ENCODE measurements around the gene FAM161A. TPM values are rescaled to one million over a fixed set of nuclear protein-coding genes. Genes with fewer than 3 reads are reported as not detected.
"Not testable (repeated sequence)": the region's sequence is repeated elsewhere in the genome, so short reads cannot be mapped to it uniquely, and the experiment has no call there.

FAM161A gene
- polyA plus RNA-seq, 1 donor from 2014 or later, result 17.5 TPM

- Histone ChIP-seq H3K9me2 (ENCODE audit: insufficient read depth, low read length) (no peaks in the 10 kb centered on the region), H3K9ac (ENCODE audit: low read length) (no peak overlapping the region), H3K9me3 (ENCODE audit: low read length) (no peaks in the 10 kb centered on the region), H3F3A (ENCODE audit: insufficient read depth, low read length, poor library complexity, severe bottlenecking) (no peaks in the 10 kb centered on the region), H3K79me2 (replicated peaks; ENCODE audit: insufficient read depth, low read length) (no peaks in the 10 kb centered on the region), H4K20me1 (ENCODE audit: insufficient read depth) (no peaks in the 10 kb centered on the region), H3K27ac (ENCODE audit: low read length) (no peak overlapping the region), H3K4me3 (ENCODE audit: low read length) (no peak overlapping the region), H3K36me3 (ENCODE audit: insufficient read depth, low read length) (no peaks in the 10 kb centered on the region), H3K27me3 (ENCODE audit: insufficient read depth, low read depth, low read length) (no peaks in the 10 kb centered on the region), H3K4me2 (ENCODE audit: low read length) (no peak overlapping the region), H2AFZ (ENCODE audit: low read depth, low read length) (no peak overlapping the region)
- no peak for TF ChIP-seq TAF1 (IDR thresholded peaks at IDR 0.05; ENCODE audit: low read depth)
- no peak for TF ChIP-seq RAD21 (conservative IDR thresholded peaks at IDR 0.05)
- no peak for TF ChIP-seq MXI1 (conservative IDR thresholded peaks at IDR 0.05; ENCODE audit: poor library complexity, severe bottlenecking)
- no peak for TF ChIP-seq REST (IDR thresholded peaks at IDR 0.05; ENCODE audit: borderline replicate concordance)
Measured at GRCh38 chr2:61811821-61812220, 42.0 kb downstream of the FAM161A start.

GRCh38 chr2:61810203-61810602, 43.7 kb downstream of the FAM161A start:
- H3K79me2 ChIP-seq (replicated peaks; ENCODE audit: insufficient read depth, low read length); H2AFZ ChIP-seq (ENCODE audit: low read depth, low read length); H3K27ac ChIP-seq (ENCODE audit: low read length); H4K20me1 ChIP-seq (ENCODE audit: insufficient read depth); H3K9me2 ChIP-seq (ENCODE audit: insufficient read depth, low read length); H3K9me3 ChIP-seq (ENCODE audit: low read length); H3K9ac ChIP-seq (ENCODE audit: low read length); H3F3A ChIP-seq (ENCODE audit: insufficient read depth, low read length, poor library complexity, severe bottlenecking); H3K27me3 ChIP-seq (ENCODE audit: insufficient read depth, low read depth, low read length); H3K4me3 ChIP-seq (ENCODE audit: low read length); H3K4me2 ChIP-seq (ENCODE audit: low read length); H3K36me3 ChIP-seq (ENCODE audit: insufficient read depth, low read length): not testable (repeated sequence)

GRCh38 chr2:61808693-61809092, 45.2 kb downstream of the FAM161A start:
- H3K9ac ChIP-seq (ENCODE audit: low read length); H3K9me3 ChIP-seq (ENCODE audit: low read length); H3F3A ChIP-seq (ENCODE audit: insufficient read depth, low read length, poor library complexity, severe bottlenecking); H2AFZ ChIP-seq (ENCODE audit: low read depth, low read length); H4K20me1 ChIP-seq (ENCODE audit: insufficient read depth); H3K4me2 ChIP-seq (ENCODE audit: low read length); H3K27ac ChIP-seq (ENCODE audit: low read length); H3K9me2 ChIP-seq (ENCODE audit: insufficient read depth, low read length); H3K4me3 ChIP-seq (ENCODE audit: low read length); H3K27me3 ChIP-seq (ENCODE audit: insufficient read depth, low read depth, low read length); H3K36me3 ChIP-seq (ENCODE audit: insufficient read depth, low read length); H3K79me2 ChIP-seq (replicated peaks; ENCODE audit: insufficient read depth, low read length): not testable (repeated sequence)

- H3F3A ChIP-seq (ENCODE audit: insufficient read depth, low read length, poor library complexity, severe bottlenecking), result no peaks in the 10 kb centered on the region
- no peaks in the 10 kb centered on the region for H3K9me2 ChIP-seq (ENCODE audit: insufficient read depth, low read length)
- no peak overlapping the region for H3K4me2 ChIP-seq (ENCODE audit: low read length)
- no peak overlapping the region for H3K27ac ChIP-seq (ENCODE audit: low read length)
- H4K20me1 ChIP-seq (ENCODE audit: insufficient read depth), result no peaks in the 10 kb centered on the region
- H3K36me3 ChIP-seq (ENCODE audit: insufficient read depth, low read length), result no peaks in the 10 kb centered on the region
- H3K4me3 ChIP-seq (ENCODE audit: low read length), result no peak overlapping the region
- no peak overlapping the region for H2AFZ ChIP-seq (ENCODE audit: low read depth, low read length)
- no peaks in the 10 kb centered on the region for H3K27me3 ChIP-seq (ENCODE audit: insufficient read depth, low read depth, low read length)
- no peak for TF ChIP-seq EZH2 (IDR thresholded peaks at IDR 0.05; ENCODE audit: borderline replicate concordance, insufficient read depth, low read length, poor library complexity, severe bottlenecking)
- TF ChIP-seq EP300 (conservative IDR thresholded peaks at IDR 0.05; ENCODE audit: poor library complexity, severe bottlenecking), result no peak
- H3K79me2 ChIP-seq (replicated peaks; ENCODE audit: insufficient read depth, low read length), result no peaks in the 10 kb centered on the region
- H3K9me3 ChIP-seq (ENCODE audit: low read length), result no peaks in the 10 kb centered on the region
- no peak overlapping the region for H3K9ac ChIP-seq (ENCODE audit: low read length)
Measured at GRCh38 chr2:61807036-61807757, 46.7 kb downstream of the FAM161A start.

Data from neural cell (in vitro differentiated cells).